DND-41 (cell line): ENCODE data around the gene KCNN3.

Experiments used
- CTCF ChIP-seq: IDR thresholded peaks from 2 replicates; pipeline ENCODE4 v1.5.1; 2012; ENCODE audit warnings: borderline replicate concordance, low read length, moderate library complexity, mild to moderate bottlenecking; ENCODE audit not compliant: poor library complexity, severe bottlenecking; ENCODE audit errors: extremely low read depth
- EZH2 ChIP-seq: IDR thresholded peaks from 3 replicates; pipeline ENCODE4 v1.6.1; 2012; ENCODE audit warnings: borderline replicate concordance, low read depth, mild to moderate bottlenecking, moderate library complexity, low read length, inconsistent platforms; ENCODE audit not compliant: severe bottlenecking

GRCh38 chr1:154750681-154751665 lies 119.1 kb downstream of the KCNN3 start:
- TF ChIP-seq CTCF: no peak
- TF ChIP-seq EZH2: no peak
